HFFc6 (cell line): ENCODE measurements around the gene MLST8. TPM values are rescaled to one million over a fixed set of nuclear protein-coding genes. Genes with fewer than 3 reads are reported as not detected.

Source experiments
- DNase-seq: peaks from one replicate; pipeline ENCODE4 v3.0.0-alpha.2; 2018
- H3K27ac Mint-ChIP-seq: 2 replicates; pipeline ENCODE4 v1.8.0; 2020; ENCODE audit warnings: mild to moderate bottlenecking, mixed read lengths
- H3K27me3 Mint-ChIP-seq: 2 replicates; pipeline ENCODE4 v1.8.0; 2021; ENCODE audit warnings: mild to moderate bottlenecking, moderate library complexity, mixed read lengths; ENCODE audit not compliant: insufficient read depth
- H3K36me3 Mint-ChIP-seq: 2 replicates; pipeline ENCODE4 v1.8.0; 2021; ENCODE audit warnings: low read depth, mixed read lengths
- H3K4me1 Mint-ChIP-seq: 2 replicates; pipeline ENCODE4 v1.8.0; 2020; ENCODE audit warnings: low read depth, mixed read lengths
- H3K4me3 Mint-ChIP-seq: 2 replicates; pipeline ENCODE4 v1.8.0; 2020; ENCODE audit warnings: mild to moderate bottlenecking, moderate library complexity, mixed read lengths
- H3K9me3 Mint-ChIP-seq: 2 replicates; pipeline ENCODE4 v1.8.0; 2020; ENCODE audit warnings: mild to moderate bottlenecking, mixed read lengths
- total RNA-seq, 6 experiments: library from RNA; stranded (reverse); fragmentation: NEBNext Ultra II Directional; extraction: Animal tissue kit (Norgen Biotek cat#: 25700); gene quantifications; 2 replicates in 1 of 6; 3 replicates in 5 of 6; pipeline ENCODE4 v1.2.3, GENCODE V29; 2021
- TF ChIP-seq, protein P1 (sequence below): fragments of 200-600 bp; sonication (generic); IDR thresholded peaks from 2 replicates; pipeline ENCODE4 v1.5.0; 2021; ENCODE audit warnings: antibody characterized with exemption, mild to moderate bottlenecking

Gene MLST8
- total RNA-seq, 6 experiments from 2014 or later = 32.7 to 39.4 (median 37.5) TPM

DNA sequence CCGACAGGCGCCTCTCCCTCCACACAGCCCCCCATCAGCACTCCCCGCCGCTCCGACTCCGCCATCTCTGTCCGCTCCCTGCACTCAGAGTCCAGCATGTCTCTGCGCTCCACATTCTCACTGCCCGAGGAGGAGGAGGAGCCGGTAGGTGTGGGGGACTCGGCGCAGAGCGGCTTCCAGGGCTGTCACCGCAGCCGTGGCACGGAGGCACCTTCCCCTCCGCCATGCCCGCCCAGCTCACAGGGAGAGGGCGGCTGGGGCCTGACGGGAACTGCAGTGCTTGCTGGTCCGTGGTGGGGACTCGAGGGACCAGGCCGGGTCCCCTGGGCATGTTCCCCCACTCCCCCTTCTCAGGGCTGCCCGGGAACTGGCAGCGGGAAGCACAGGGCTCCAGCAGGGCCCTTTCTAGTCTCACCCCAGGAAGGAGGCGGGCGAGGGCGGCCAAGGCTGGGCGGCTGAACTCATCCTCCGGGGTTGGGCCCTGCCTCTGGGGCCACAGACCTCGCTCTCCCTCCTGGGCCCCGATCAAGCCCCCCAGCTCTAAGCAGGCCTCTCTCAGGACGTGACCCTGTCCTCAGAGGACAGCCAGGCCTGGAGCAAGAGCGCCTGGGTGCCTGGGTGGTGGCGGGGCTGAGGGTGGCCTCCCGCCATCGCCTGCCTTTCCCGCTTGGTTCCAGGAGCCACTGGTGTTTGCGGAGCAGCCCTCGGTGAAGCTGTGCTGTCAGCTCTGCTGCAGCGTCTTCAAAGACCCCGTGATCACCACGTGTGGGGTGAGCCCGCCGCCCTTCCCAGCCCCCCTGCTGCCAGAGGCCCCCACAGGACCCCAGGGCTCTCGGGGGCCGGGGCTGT lies 34.4 kb upstream of the MLST8 start:
- TF ChIP-seq, protein P1, sequence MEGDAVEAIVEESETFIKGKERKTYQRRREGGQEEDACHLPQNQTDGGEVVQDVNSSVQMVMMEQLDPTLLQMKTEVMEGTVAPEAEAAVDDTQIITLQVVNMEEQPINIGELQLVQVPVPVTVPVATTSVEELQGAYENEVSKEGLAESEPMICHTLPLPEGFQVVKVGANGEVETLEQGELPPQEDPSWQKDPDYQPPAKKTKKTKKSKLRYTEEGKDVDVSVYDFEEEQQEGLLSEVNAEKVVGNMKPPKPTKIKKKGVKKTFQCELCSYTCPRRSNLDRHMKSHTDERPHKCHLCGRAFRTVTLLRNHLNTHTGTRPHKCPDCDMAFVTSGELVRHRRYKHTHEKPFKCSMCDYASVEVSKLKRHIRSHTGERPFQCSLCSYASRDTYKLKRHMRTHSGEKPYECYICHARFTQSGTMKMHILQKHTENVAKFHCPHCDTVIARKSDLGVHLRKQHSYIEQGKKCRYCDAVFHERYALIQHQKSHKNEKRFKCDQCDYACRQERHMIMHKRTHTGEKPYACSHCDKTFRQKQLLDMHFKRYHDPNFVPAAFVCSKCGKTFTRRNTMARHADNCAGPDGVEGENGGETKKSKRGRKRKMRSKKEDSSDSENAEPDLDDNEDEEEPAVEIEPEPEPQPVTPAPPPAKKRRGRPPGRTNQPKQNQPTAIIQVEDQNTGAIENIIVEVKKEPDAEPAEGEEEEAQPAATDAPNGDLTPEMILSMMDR = no peak
- Mint-ChIP-seq H3K27me3 (peaks cover 6% of the 10 kb centered on the region), H3K27ac (no peak overlapping the region), H3K4me3 (no peak overlapping the region), H3K9me3 (no peaks in the 10 kb centered on the region), H3K36me3 (peaks cover 2% of the 10 kb centered on the region), H3K4me1 (no peaks in the 10 kb centered on the region)
- DNase-seq = no peak

DNA sequence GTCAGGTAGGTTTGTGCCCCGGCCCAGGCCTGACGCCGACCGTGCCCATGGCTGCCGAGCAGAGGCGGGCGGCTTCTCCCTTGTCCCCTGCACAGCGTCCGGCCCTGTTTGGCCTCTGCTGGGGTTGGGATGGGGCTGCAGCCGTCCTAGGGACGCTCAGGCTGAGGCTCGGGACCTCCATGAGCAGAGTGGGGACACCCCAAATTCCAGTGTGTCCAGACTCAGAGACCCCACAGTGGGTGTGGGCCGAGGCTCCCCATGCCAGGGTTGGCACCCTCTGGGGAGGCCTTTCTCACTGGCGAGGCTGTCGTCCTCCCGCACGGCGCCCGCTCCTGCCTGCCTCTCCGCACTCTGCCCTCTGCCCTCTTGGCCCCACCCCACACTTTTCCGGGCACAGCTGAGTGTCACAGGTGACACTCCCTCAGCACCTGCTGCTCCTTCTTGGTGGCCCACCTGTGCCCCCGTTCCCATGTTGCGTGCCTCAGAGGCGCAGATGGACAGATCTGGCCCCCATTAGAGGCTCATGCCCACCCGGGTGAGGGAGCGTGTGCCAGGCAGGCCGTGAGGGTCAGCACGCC lies 33.6 kb upstream of the MLST8 start:
- Mint-ChIP-seq H3K36me3 (peaks cover 5% of the 10 kb centered on the region), H3K27ac (no peak overlapping the region), H3K4me1 (no peaks in the 10 kb centered on the region), H3K27me3 (peaks cover 6% of the 10 kb centered on the region), H3K4me3 (no peak overlapping the region), H3K9me3 (no peaks in the 10 kb centered on the region)
- DNase-seq = no peak
- TF ChIP-seq, protein P1 = no peak

DNA sequence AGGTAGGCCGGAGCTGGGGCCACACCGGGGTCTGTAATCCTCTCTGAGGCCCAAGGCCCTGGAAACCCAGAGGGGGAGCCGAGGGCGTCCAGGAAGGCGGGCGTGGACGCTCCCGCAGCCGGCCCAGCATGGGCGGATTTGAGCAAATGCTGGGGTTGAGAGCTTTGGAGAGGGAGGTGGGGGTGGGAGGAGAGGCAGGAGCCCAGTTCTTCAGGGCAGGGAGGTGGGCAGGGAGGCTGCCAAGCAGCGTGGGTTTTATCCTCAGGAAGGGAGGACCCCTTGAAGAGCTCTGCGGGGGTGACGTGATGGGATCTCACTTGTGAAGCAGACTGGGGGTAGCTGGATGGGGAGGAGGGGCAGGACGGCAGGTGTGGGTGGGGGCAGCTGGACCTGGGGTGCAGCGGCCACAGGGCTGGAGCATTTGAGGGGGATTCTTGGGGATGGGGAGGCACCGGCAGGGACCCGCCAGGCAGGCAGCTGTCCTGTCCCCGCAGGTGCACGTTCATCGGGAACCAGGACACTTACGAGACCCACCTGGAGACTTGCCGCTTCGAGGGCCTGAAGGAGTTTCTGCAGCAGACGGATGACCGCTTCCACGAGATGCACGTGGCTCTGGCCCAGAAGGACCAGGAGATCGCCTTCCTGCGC lies 32.4 kb upstream of the MLST8 start:
- H3K9me3 Mint-ChIP-seq = no peaks in the 10 kb centered on the region
- peaks cover 9% of the 10 kb centered on the region for H3K36me3 Mint-ChIP-seq
- DNase-seq = no peak
- H3K4me3 Mint-ChIP-seq = no peak overlapping the region; the same call in 1 of the 2 replicates
- H3K27ac Mint-ChIP-seq = no peak overlapping the region
- H3K27me3 Mint-ChIP-seq = peaks cover 6% of the 10 kb centered on the region
- H3K4me1 Mint-ChIP-seq = no peaks in the 10 kb centered on the region
- TF ChIP-seq, protein P1 = no peak

DNA sequence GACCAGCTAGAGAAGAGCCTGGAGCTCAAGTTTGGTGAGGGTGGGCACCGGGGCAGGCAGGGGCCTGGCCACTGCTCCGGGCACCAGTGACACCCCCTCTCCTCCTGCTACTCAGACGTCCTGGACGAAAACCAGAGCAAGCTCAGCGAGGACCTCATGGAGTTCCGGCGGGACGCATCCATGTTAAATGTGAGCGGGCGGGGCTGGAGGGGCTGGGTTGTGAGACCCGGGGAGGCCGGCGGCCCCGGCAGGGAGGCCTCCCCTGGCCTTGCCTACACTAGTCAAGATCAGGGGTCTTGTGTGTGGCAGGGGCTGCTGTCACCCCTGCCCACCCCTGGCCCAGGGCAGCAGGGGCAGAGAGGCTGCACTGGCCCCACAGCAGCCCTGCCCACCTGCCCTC lies 31.9 kb upstream of the MLST8 start:
- Mint-ChIP-seq H3K4me3 (no peak overlapping the region), H3K4me1 (no peaks in the 10 kb centered on the region)

DNA sequence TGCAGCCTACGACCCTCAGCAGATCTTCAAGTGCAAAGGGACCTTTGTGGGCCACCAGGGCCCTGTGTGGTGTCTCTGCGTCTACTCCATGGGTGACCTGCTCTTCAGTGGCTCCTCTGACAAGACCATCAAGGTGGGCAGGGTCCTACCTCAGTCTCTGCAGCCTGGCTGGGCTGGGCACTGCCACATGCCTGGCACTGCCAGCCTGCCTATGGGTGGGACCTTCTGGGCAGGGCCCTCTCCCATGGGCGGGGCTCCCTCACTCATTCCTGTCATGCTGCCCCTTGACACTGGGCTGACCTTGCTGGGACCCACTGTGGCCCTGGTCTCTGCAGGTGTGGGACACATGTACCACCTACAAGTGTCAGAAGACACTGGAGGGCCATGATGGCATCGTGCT lies 31.3 kb upstream of the MLST8 start:
- TF ChIP-seq, protein P1 = no peak
- Mint-ChIP-seq H3K27me3 (peaks cover 6% of the 10 kb centered on the region), H3K36me3 (peaks cover 9% of the 10 kb centered on the region), H3K27ac (no peak overlapping the region), H3K4me3 (no peak overlapping the region), H3K9me3 (no peaks in the 10 kb centered on the region), H3K4me1 (no peaks in the 10 kb centered on the region)
- DNase-seq = no peak

More for the DNA sequence above, 31.9 kb upstream of the MLST8 start:
- H3K9me3 Mint-ChIP-seq = no peaks in the 10 kb centered on the region
- TF ChIP-seq, protein P1 = no peak
- no peak for DNase-seq
- H3K36me3 Mint-ChIP-seq = peaks cover 9% of the 10 kb centered on the region
- H3K27me3 Mint-ChIP-seq = peaks cover 6% of the 10 kb centered on the region
- H3K27ac Mint-ChIP-seq = no peak overlapping the region
